ENCODE results near the gene SORCS2.

- TF ChIP-seq EZH2 (IDR thresholded peaks at IDR 0.05; ENCODE audit: insufficient read depth, poor library complexity, severe bottlenecking), result no peak
- TF ChIP-seq EZH2phosphoT487 (IDR thresholded peaks at IDR 0.05; ENCODE audit: insufficient read depth, low read depth), result no peak
Observed at GRCh38 chr4:7328913-7329638, 136.7 kb downstream of the SORCS2 start.

All from GM23248 (cell line).